ENCODE results near the gene BAD.
A peak's percentile ranks its signal among the peaks of the same experiment; 100 is the strongest.

BAD gene

DNA sequence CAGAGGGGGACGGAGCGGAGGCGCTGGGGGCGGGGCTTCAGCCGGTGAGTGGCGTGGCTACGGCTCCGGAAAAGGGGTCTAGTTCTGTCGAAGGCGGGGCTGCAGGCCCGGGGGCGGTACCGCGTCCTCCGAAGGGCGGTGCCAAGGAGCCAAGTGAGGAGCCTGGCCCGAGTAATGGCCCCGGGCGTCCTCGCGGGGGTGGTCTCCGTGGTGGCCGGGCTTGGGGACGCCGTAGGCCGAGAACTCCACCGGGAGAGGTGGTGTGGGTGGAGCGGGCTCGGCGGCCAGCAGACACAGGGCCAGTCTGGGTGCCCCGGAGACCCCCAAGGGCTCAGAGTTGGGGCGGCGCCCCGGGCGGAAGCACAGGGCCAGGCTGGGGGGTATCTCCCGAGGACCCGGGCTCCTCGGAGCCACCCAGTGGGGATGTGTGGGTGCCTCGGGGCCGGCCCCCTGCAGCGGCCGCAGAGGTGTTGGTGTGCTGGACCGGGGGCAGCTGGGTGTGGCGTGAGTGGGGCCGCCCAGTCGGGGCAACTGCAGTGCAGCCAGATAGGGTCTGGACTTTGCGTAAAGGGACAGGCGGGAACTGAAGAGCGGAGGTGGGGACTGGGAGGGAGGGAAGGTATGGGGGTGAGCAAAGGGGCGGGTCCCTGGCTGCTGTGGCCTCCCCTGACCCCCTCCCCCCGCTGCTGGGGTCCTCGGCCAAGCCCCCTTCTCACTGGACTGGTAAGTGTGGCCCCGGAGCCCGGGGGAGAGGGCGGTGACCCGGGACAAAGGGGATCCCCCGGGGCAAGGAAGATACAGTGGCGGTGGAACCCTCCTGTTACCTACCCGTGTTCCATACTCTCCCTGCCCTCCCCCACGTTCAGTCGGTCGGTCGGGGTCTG lies 42.7 kb downstream of the BAD start:
- no peak for DNase-seq

DNA sequence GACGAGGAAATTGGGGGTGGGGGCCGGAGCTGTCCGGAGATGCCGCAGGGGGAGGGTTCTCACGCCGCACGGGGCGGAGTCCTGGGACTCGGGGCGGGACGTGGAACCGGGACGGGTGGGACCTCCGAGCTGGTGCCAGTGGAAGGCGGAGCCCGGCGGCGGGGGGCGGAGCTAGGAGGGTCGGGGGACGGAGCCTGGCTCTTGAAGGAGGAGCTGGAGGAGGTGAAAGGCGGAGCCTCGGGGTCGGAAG lies 43.3 kb downstream of the BAD start:
- peak; percentile 87 for DNase-seq

DNA sequence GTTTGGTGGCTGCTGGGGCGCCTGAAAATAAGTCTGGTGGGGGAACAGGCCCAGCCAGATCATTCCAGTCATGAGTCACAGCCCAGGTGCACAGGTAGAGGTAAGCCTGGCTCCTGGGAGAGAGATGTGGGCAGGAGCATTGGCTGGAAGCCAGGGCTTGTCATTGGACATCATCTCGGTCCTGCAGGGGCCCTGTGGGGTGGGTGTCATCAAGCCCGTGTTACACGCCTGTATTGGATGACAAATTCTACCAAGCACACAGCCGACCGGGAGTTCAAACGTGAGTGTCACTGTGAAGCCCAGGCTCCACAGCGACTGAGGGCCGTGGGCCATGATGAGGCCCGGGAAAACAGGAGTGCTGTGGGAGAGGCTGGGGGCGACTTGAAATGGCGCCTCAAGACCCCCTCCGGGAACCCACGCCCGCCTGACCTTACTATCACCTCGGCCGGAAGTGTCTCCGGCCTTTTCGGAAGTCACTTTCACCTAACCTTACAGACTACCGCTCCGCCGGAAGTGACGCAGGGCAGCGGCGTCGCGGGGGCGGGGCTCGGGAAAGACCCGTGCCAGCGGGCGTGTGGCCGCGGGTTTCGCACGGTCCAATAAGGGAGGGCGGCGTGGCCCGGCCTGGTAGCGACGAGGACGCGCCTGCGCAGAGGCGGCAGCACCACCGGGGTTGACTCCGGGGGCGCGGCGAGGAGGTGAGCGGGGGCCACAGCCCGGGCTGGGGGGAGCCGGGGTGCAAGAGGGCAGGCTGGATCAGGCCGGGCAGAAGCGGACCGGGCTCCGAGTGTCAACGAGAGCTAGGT lies 43.8 kb downstream of the BAD start, which contains the start of gene FKBP2:
FKBP2 (plus strand) TSS at position 661 of the 806 bp plus-strand sequence. CDS start 1,293 bp downstream, outside the sequence.
- DNase-seq, result peak; percentile 95

DNA sequence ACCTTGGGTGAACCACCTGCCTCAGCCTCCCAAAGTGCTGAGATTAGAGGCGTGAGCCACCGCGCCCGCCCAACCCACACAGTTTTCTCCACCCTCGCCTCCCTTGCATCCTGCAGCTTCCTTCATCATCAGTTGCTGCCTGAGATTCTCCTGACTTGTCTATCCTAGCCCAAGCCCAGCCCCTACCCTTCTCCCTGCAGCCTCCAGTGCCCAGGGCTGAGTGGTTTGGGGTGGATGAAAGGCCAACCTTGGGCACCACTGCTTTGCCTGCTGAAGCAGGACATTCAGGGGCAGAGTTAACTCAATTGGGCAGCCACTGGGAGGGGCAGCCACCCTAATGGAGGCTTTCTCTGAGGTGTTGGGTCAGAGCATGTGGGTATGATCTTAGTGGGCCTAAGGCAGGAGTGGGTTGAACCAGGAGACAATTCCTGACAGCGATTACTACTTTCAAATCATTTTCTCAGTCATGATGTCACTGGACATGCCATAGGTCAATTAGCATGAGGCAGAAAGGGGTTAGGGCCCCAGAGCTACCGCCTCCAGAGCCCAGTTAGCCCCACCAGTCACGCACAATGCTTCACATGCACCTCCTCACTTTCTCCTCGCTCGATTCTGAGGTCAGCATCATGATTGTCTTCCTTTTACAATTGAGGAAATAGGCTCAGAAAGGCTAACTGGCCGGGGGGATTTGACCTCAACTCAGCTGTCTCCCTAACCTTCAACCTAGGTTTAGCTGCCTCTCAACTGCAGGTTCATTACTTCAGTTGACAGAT lies 44.6 kb downstream of the BAD start:
- no peak for DNase-seq

DNA sequence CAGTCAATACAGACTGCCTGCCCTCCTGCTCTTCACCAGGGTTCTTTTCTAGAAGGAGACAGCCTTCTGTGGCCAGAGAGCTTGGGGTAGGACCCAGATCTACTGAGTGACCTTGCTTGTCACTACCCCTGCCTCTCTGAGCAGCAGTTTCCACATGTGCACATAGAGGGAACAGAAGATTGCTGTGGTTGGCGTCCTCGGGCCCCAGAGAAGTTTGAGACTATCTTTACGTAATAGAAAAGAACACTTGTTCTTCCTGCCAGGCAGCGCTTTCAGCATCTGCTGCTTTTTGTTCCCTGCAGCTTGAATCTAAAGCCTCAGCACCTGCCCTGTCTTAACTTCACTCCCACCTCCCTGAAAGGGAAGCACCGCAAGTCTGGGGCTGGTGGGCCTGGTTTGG lies 45.5 kb downstream of the BAD start:
- DNase-seq, result no peak

DNA sequence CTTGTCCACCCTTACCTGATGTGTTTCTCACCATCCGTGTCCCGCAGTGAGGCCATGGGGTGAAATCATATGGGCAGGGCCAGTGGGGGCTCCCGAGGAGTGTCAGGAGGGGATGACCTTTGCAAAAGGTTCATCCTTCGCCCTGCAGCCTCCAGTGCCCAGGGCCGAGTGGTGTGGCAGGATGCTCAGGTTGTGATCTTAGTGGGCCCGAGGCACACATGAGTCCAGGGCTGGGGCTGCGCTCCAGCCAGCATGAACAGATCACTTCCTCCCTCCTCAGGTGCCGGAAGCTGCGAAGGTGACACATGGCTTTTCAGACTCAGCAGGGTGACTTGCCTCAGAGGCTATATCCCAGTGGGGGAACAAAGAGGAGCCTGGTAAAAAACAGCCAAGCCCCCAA lies 46.4 kb downstream of the BAD start:
- DNase-seq, result no peak

DNA sequence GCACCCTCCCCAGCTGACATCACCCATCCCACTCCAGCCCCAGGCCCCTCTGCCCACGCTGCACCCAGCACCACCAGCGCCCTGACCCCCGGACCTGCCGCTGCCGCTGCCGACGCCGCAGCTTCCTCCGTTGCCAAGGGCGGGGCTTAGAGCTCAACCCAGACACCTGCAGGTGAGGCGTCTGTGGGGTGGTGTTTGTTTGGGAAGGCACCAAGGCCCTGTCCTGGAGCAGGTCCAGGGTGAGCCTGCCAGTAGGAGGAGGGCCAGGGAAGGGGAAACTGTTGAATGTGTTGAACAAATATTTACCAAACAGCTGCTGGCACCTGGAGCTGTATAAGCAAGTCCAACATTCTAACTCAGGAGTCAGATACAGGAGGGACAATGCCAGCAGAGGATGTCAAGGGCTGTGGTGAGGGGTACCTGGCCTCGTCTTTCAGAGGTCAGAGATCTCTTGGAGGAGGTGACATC lies 46.9 kb downstream of the BAD start:
- DNase-seq, result peak; percentile 90

DNA sequence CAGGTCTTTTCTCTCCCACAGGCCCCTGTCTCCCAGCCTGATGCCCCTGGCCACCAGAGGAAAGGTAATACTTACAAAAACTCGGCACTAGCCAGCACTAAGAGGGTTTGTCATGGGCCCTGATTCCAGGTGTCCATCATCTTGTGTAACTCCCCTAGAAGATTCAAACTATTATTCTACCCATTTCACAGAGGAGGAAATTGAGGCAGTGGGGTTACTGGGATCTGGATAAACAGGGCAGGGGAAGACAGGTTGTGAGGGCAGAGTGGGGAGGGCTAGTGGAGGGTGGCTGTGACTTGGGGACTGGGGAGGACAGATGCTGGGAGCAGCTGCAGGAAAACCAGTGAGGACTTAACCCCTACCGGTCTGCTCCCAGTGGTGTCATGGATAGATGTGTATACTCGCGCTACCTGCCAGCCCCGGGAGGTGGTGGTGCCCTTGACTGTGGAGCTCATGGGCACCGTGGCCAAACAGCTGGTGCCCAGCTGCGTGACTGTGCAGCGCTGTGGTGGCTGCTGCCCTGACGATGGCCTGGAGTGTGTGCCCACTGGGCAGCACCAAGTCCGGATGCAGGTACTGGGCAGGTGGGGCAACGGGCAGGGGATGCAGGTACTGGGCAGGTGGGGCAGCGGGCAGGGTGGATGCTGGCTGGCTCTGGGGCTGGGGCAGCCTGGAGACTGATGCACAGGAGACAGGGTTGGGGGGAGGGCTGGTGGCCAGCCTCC lies 48.9 kb downstream of the BAD start:
- DNase-seq, result no peak

DNA sequence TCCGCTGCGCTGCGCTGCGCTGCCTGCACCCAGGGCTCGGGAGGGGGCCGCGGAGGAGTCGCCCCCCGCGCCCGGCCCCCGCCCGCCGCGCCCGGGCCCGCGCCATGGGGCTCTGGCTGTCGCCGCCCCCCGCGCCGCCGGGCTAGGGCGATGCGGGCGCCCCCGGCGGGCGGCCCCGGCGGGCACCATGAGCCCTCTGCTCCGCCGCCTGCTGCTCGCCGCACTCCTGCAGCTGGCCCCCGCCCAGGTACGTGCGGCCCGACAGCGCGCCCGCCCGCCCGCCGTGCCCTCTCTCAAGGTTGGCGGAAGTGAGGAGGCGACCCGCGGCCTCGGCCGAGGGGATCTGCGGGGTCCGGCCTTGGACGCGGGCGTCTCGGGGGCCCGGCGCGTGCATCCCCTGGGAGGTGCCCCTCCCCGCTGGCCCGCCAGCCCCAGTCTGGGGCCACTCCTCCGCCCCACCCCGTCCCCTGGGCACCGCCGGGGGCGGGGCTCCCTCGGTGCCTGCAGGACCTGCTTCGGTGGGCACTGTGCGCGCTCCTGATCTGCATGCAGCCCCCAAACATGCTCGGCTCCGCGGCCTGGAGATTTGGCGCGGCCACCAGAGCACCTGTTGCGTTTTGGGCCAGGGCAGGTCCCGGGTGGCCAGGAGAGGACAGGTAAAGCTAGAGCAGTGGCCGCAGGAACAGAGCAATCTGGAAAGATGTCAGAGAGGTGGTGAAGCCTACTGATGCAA lies 49.7 kb downstream of the BAD start:
- DNase-seq, result no peak

DNA sequence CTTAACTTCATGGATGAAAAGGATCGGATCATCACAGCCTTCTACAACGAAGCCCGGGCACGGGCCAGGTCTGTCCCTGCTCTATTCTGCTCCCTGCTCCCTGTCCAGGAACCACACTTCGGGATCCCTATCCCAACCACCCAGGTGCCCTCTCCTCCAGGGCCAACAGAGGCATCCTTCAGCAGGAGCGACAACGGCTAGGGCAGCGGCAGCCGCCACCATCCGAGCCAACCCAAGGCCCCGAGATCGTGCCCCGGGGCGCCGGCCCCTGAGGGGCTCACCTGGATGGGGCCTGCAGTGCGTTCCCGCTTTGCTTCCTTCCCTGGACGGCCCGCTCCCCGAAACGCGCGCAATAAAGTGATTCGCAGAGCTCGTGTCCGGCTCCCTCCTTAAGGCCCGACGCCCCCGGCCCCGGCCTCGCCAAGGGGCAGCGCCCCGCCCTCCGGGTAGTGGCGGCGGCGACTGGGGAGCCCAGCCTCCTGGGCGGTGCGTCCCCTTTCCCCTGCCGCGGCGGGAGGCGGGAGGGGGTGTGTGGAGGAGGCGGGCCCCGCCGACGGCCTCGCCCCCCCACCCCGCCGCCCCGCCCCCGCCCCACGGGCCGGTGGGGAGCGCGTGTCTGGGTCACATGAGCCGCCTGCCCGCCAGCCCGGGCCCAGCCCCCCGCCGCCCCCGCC lies 50.4 kb downstream of the BAD start, which contains the start of gene VEGFB:
VEGFB (plus strand) TSS at position 672 of the 674 bp plus-strand sequence. CDS start 250 bp downstream, outside the sequence.
- DNase-seq, result peak; percentile 66

DNA sequence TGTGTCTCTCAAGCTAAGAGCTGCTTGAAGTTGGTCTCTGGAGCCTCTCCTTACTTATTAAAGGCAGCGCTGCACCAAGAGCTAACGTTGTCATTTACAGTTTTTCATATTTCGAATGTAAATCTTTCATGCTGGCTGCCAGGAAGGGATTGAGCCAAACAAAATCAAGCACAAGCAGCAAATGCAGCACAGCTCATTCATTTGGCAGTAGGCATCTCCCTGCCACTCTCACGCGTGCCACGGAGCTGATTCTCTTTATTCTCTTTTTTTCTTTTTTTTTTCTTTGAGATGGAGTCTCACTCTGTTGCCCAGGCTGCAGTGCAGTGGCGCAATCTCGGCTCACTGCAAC lies 51.5 kb downstream of the BAD start:
- no peak for DNase-seq

DNA sequence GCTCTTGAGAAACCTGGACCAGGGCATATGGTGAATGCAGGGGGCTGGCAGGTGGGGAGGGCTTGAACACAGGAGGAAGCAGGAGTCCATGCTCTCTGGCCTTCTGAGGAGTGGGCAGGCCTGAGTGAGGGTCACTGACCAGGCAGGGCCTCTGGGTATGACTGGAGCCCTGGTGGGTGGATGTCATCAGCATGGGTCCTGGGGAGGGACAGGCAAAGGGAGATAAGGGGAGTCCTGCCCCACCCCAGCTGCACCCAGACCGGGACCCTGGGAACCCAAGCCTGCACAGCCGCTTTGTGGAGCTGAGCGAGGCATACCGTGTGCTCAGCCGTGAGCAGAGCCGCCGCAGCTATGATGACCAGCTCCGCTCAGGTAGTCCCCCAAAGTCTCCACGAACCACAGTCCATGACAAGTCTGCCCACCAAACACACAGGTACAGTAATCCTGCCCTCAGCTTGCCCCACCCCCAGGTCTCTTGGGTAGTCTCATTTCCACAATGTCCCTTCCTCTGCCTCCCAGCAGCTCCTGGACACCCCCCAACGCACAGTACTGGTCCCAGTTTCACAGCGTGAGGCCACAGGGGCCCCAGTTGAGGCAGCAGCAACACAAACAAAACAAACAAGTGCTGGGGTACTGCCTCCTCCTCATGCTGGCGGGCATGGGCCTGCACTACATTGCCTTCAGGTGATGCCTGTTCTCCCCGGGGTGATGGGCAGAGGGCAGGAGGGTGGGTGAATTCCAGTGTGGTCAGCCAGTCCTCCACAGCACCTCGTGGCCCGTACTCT lies 52.1 kb downstream of the BAD start:
- DNase-seq, result no peak

DNA sequence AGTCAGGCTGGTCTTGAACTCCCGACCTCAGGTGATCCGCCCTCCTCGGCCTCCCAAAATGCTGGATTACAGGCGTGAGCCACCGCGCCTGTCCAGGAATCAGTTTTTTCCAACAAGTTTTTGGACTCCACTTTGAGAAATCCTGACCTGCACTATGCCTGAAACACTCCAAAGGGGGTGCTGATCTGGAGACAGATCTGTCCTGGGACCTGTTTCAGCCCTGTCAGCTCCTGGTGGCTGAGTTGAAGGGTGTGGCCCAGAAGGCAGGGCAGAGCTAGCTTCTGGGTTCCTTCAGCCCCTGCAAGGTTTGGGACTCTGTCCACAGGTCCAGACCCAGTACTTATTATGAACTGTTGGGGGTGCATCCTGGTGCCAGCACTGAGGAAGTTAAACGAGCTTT lies 52.9 kb downstream of the BAD start:
- DNase-seq, result no peak

DNA sequence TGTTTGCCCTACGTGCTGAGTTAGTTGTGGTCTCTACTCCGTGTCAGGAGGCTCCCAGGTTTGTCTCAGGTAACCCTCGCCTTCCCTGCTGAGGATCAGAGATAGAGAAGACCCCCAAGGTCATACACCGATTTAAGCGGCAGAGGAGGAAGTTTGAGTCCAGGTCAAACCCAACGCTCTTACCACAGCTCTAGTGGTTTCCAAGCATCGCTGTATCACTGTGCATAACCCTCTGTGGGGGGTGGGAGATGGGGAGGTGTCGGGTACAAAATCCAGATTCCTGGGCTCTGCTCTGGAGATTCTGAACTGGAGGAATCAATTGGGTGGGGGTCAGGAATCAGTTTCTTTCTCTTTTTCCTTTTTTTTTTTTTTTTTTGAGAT lies 53.5 kb downstream of the BAD start:
- no peak for DNase-seq

DNA sequence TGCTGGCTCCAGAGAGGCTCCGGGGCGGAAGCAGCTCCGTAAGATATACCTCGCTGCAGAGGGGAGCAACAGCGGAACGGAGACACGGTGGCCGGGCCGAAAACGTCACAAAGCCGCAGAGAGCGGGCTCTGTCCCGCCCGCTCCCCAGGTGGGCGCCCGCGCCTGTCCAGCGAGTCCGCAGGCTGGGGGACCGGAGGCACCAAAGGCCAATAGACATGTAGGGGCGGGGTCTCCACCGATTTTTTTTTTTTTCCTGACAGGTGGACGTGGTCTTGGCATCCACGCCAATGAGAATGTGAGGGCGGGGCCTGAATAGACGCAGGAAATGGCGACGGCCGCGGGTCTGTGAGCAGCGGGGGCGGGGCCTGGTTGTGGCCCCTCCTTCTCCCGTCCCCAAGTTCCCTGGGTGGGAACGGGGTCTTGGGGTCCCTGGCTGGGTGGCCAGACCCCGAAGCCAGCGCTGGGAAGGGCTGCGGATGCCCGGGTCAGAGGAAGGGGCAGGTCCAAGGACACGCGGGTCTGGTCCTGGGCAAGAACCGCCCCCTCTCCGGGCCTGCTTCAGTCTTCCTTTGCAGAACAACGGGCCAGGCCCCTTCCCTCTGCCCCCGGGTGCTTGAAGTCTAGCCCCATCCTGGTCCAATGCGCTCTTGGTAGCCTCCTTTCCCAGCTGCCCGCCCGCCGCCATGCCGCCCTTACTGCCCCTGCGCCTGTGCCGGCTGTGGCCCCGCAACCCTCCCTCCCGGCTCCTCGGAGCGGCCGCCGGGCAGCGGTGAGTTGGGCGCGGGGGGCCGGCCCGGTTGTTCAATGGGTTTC lies 54.1 kb downstream of the BAD start, which contains the start of gene DNAJC4:
DNAJC4 (plus strand) TSS at position 378 of the 814 bp plus-strand sequence; CDS start at position 685, 307 bp downstream.
- peak; percentile 95 for DNase-seq

DNA sequence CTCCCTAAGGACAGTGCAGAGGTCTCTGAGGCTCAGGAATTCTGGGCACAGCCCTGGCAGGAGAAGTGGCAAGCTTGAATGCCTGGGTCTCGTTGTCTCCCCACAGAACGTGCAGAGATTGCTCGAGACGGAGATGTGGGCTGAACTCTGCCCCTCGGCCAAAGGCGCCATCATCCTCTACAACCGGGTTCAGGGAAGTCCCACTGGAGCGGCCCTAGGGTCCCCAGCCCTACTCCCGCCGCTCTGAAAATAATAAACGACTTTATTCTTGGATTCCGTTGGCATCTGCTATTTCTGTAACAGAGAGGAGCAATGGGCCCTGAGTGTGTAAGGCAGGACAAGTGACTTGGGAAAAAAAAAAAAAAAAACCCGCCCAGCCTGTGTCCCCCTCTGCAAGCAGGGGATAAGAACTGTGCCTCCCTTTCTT lies 54.7 kb downstream of the BAD start:
- no peak for DNase-seq

DNA sequence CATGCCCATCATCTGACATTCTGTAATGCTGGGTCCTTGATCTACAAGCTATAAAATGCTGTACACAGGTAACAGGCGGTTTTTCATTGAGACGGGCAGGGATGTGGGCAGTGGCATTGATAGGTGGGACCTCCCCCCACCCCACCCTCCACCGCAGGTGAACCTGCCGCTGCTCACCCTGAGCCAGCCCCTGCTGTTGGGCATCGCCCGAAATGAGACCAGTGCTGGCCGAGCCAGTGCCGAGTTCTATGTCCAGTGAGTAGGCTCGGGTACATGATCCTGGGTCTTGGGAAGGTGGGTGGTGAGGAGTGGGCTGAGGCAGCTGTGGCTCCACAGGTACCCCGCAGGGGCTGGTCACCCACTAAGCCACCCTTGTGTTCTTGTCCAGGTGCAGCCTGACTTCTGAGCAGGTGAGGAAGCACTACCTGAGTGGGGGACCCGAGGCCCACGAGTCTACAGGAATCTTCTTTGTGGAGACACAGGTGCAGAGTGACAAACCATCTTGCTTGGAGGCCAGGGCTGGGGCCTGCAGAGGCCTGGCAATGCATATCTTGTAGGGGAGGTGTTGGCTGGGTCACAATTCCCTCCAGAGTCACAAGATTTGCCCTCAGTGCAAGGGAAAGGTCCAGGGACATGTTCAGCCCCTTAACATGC lies 55.2 kb downstream of the BAD start:
- no peak for DNase-seq

DNA sequence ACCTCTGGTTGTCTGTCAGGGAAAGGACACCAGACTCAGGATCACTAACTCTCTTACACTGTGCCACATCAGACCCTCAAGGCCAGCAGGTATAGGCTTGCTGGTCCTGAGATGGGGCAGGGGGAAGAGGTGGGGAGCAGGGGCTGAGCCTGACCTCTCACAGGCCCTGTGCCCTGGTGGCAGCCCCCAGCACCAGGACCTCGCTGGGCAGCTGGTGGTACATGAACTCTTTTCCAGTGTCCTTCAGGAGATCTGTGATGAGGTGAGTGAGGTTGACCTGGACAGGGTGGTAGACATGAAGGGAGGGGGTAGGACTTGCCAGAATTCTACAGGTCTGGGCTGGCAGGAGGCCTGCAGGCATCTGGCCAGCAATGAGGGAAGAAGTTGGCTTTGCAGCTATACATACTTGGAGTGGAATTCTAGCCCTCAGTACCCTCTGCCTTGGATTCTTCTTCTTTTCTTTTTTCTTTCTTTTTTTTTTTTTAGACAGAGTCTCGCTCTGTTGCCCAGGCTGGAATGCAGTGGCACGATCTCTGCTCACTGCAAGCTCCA lies 57.0 kb downstream of the BAD start:
- no peak for DNase-seq

All from NCI-H510A (cell line).